Panc1 (cell line): Measurements from ENCODE around the gene GPR157.

Source experiments
- SIN3A ChIP-seq: IDR thresholded peaks from 2 replicates; pipeline ENCODE4 v1.6.1; 2012; ENCODE audit warnings: low read depth, mild to moderate bottlenecking, low read length, moderate library complexity, borderline replicate concordance; ENCODE audit not compliant: insufficient read depth
- TCF7L2 ChIP-seq: IDR thresholded peaks from 2 replicates; pipeline ENCODE4 v1.6.1; 2011; ENCODE audit warnings: mild to moderate bottlenecking, low read depth, low read length, inconsistent platforms
- TF ChIP-seq, protein P1 (sequence below): fragments of 450-650 bp; IDR thresholded peaks from 2 replicates; pipeline ENCODE4 v1.5.1; 2017; ENCODE audit warnings: mild to moderate bottlenecking

DNA sequence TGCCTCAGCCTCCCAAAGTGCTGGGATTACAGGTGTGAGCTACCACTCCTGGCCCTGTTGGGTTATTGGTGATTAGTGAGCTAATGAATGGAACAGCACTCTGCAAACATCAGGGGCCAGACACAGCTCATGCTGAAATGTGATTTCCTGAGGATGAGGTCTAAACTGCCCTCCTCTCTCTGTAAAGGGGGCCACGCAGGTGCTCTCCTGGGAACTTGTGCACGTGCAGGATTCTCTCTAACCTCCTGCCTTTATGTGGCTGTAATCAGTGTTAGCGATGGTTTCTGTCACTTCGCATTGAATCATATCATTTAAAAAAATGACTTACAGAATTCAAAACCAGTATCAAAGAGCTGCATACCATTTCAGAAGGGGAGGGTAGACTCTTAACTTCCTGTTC, 3.6 kb downstream of the GPR157 start:
- TF ChIP-seq, protein P1, sequence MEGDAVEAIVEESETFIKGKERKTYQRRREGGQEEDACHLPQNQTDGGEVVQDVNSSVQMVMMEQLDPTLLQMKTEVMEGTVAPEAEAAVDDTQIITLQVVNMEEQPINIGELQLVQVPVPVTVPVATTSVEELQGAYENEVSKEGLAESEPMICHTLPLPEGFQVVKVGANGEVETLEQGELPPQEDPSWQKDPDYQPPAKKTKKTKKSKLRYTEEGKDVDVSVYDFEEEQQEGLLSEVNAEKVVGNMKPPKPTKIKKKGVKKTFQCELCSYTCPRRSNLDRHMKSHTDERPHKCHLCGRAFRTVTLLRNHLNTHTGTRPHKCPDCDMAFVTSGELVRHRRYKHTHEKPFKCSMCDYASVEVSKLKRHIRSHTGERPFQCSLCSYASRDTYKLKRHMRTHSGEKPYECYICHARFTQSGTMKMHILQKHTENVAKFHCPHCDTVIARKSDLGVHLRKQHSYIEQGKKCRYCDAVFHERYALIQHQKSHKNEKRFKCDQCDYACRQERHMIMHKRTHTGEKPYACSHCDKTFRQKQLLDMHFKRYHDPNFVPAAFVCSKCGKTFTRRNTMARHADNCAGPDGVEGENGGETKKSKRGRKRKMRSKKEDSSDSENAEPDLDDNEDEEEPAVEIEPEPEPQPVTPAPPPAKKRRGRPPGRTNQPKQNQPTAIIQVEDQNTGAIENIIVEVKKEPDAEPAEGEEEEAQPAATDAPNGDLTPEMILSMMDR = no peak
- TF ChIP-seq TCF7L2 (no peak), SIN3A (no peak)
